CD4-positive, alpha-beta T cell treated with Interleukin-10 for 1 hour (primary cell): ENCODE measurements around the gene CHRNE.

Experiments
- DNase-seq: peaks from one replicate; pipeline ENCODE4 v3.0.0-alpha.2; 2020

Gene CHRNE

GRCh38 chr17:4851084-4851483 is 51.8 kb downstream of the CHRNE start:
- no peak for DNase-seq

GRCh38 chr17:4850246-4850645 is 52.7 kb downstream of the CHRNE start:
- no peak for DNase-seq

- DNase-seq, result no peak
These were observed 53.8 kb downstream of the CHRNE start for GRCh38 chr17:4849011-4849536.
